NCI-H774 (cell line): ENCODE data around the gene TMEM154.
"Not testable (repeated sequence)": the region's sequence is repeated elsewhere in the genome, so short reads cannot be mapped to it uniquely, and the experiment has no call there.

ENCODE experiments used
- DNase-seq: peaks from one replicate; lab custom pipeline; 2025; lab: John Stamatoyannopoulos, UW

The TMEM154 gene

GRCh38 chr4:152665691-152666395 is 14.0 kb downstream of the TMEM154 start:
- DNase-seq: no peak

GRCh38 chr4:152664067-152664378 is 15.8 kb downstream of the TMEM154 start:
- not testable (repeated sequence) for DNase-seq

GRCh38 chr4:152663203-152664066 is 16.4 kb downstream of the TMEM154 start:
- no peak for DNase-seq

- DNase-seq: no peak
These were observed 18.1 kb downstream of the TMEM154 start for GRCh38 chr4:152661649-152662048.

- DNase-seq: no peak
These were observed 19.3 kb downstream of the TMEM154 start for GRCh38 chr4:152660526-152660925.

- DNase-seq: no peak
These were observed 20.0 kb downstream of the TMEM154 start for GRCh38 chr4:152659806-152660205.

- no peak for DNase-seq
These were observed 22.1 kb downstream of the TMEM154 start for GRCh38 chr4:152657657-152658056.

- no peak for DNase-seq
These were observed 24.3 kb downstream of the TMEM154 start for GRCh38 chr4:152655272-152656129.

GRCh38 chr4:152652102-152652501 is 27.7 kb downstream of the TMEM154 start:
- DNase-seq: no peak

GRCh38 chr4:152651473-152652060 is 28.2 kb downstream of the TMEM154 start:
- DNase-seq: no peak

GRCh38 chr4:152646221-152646620 is 33.6 kb downstream of the TMEM154 start:
- peak; percentile 0 for DNase-seq

GRCh38 chr4:152644130-152644529 is 35.7 kb downstream of the TMEM154 start:
- DNase-seq: no peak

- DNase-seq: no peak
These were observed 36.4 kb downstream of the TMEM154 start for GRCh38 chr4:152643153-152644035.

- DNase-seq: peak; percentile 27
These were observed 39.5 kb downstream of the TMEM154 start for GRCh38 chr4:152640058-152640921.

GRCh38 chr4:152635851-152636250 is 43.9 kb downstream of the TMEM154 start:
- no peak for DNase-seq

GRCh38 chr4:152634110-152634760 is 45.6 kb downstream of the TMEM154 start:
- no peak for DNase-seq

- DNase-seq: no peak
These were observed 46.7 kb downstream of the TMEM154 start for GRCh38 chr4:152633118-152633517.

- DNase-seq: no peak
These were observed 49.5 kb downstream of the TMEM154 start for GRCh38 chr4:152630324-152630723.

GRCh38 chr4:152629908-152630307 is 49.9 kb downstream of the TMEM154 start:
- DNase-seq: no peak

- no peak for DNase-seq
These were observed 51.7 kb downstream of the TMEM154 start for GRCh38 chr4:152628128-152628527.
